IMR-90 (cell line): ENCODE measurements around the gene MEIS1. TPM values are rescaled to one million over a fixed set of nuclear protein-coding genes. Genes with fewer than 3 reads are reported as not detected.

Source experiments
- ATAC-seq: fragments of 200-7000 bp; cut with Tn5 transposase; 2 replicates; pipeline ENCODE4 v1.9.1; 2020; ENCODE audit warnings: low read depth, mild to moderate bottlenecking, moderate library complexity
- BruUV-seq: library from RNA; stranded (reverse); fragments of 400-500 nt; replicated peaks from 2 replicates; lab custom pipeline; 2021; lab: Mats Ljungman, UMichigan
- CTCF ChIA-PET: fragments of 300-600 bp; formaldehyde crosslinking; extraction: SDS; loops from one replicate; lab custom pipeline; 2021; ENCODE audit warnings: antibody characterized with exemption; lab: Yijun Ruan, JAX
- POLR2A ChIA-PET: fragments of 300-600 bp; sonication (Branson Sonifier 250); formaldehyde crosslinking; loops from one replicate; lab custom pipeline; 2022; ENCODE audit warnings: antibody characterized with exemption; ENCODE audit not compliant: unreplicated experiment; lab: Charles Lee
- DNase-seq: peaks from one replicate; pipeline ENCODE4 v3.0.0; 2013
- H2AFZ ChIP-seq: replicated peaks from 2 replicates; pipeline ENCODE3; 2013; ENCODE audit warnings: low read length, mild to moderate bottlenecking; ENCODE audit not compliant: poor library complexity
- H2AK5ac ChIP-seq: 2 replicates; pipeline ENCODE4 v1.6.1; 2013; ENCODE audit warnings: low read depth, low read length, inconsistent platforms
- H2AK9ac ChIP-seq: replicated peaks from 2 replicates; pipeline ENCODE3; 2013; ENCODE audit warnings: mild to moderate bottlenecking, low read depth, low read length, moderate library complexity; ENCODE audit not compliant: poor library complexity
- H2BK120ac ChIP-seq: 2 replicates; pipeline ENCODE4 v1.6.1; 2013; ENCODE audit warnings: low read depth, low read length, inconsistent platforms
- H2BK15ac ChIP-seq: 3 replicates; pipeline ENCODE4 v1.6.1; 2013; ENCODE audit warnings: low read depth, low read length, inconsistent platforms
- H2BK20ac ChIP-seq: 2 replicates; pipeline ENCODE4 v1.6.1; 2013; ENCODE audit warnings: low read depth, mild to moderate bottlenecking, inconsistent platforms, low read length, moderate library complexity
- H2BK5ac ChIP-seq: 2 replicates; pipeline ENCODE4 v1.6.1; 2013; ENCODE audit warnings: mild to moderate bottlenecking, low read depth, low read length, inconsistent platforms; ENCODE audit not compliant: poor library complexity, severe bottlenecking
- H3K14ac ChIP-seq: replicated peaks from 2 replicates; pipeline ENCODE4 v1.6.1; 2013; ENCODE audit warnings: low read depth, low read length, inconsistent platforms
- H3K18ac ChIP-seq: 2 replicates; pipeline ENCODE4 v1.6.1; 2013; ENCODE audit warnings: low read depth, low read length, control low read depth
- H3K23ac ChIP-seq: 2 replicates; pipeline ENCODE4 v1.6.1; 2013; ENCODE audit warnings: low read depth, low read length, inconsistent platforms
- H3K27ac ChIP-seq: 2 replicates; pipeline ENCODE4 v1.5.1; 2013; ENCODE audit warnings: mild to moderate bottlenecking, control low read depth, low read length; ENCODE audit not compliant: insufficient read depth
- H3K27me3 ChIP-seq: 2 replicates; pipeline ENCODE4 v1.6.1; 2013; ENCODE audit warnings: low read length; ENCODE audit not compliant: control insufficient read depth, insufficient read depth
- H3K36me3 ChIP-seq: 2 replicates; pipeline ENCODE4 v1.6.1; 2013; ENCODE audit warnings: low read length, mixed read lengths; ENCODE audit not compliant: control insufficient read depth, insufficient read depth
- H3K4ac ChIP-seq: 2 replicates; pipeline ENCODE4 v1.6.1; 2013; ENCODE audit warnings: low read depth, low read length, inconsistent platforms
- H3K4me1 ChIP-seq: 2 replicates; pipeline ENCODE4 v1.6.1; 2013; ENCODE audit warnings: low read length, mixed read lengths; ENCODE audit not compliant: control insufficient read depth, insufficient read depth
- H3K4me2 ChIP-seq: 2 replicates; pipeline ENCODE4 v1.6.1; 2013; ENCODE audit warnings: low read depth, mild to moderate bottlenecking, control low read depth, low read length, moderate library complexity
- H3K4me3 ChIP-seq: 2 replicates; pipeline ENCODE4 v1.5.1; 2013; ENCODE audit warnings: low read depth, mild to moderate bottlenecking, control low read depth, low read length, moderate library complexity; ENCODE audit not compliant: insufficient read depth
- H3K56ac ChIP-seq: 2 replicates; pipeline ENCODE4 v1.6.1; 2013; ENCODE audit warnings: low read length, inconsistent platforms; ENCODE audit not compliant: insufficient read depth; ENCODE audit errors: extremely low read depth
- H3K79me1 ChIP-seq, 2 experiments: 2 replicates each; pipeline ENCODE4 v1.6.1; 2013; ENCODE audit warnings: low read length in 2 of 2, inconsistent platforms in 1 of 2, low read depth in 1 of 2
- H3K9ac ChIP-seq: 2 replicates; pipeline ENCODE4 v1.6.1; 2013; ENCODE audit warnings: low read depth, low read length, control low read depth
- H3K9me1 ChIP-seq: 2 replicates; pipeline ENCODE4 v1.6.1; 2013; ENCODE audit warnings: low read length, inconsistent platforms; ENCODE audit not compliant: insufficient read depth
- H3K9me3 ChIP-seq: 2 replicates; pipeline ENCODE4 v1.6.1; 2013; ENCODE audit warnings: low read length; ENCODE audit not compliant: control insufficient read depth, insufficient read depth
- H4K20me1 ChIP-seq: 2 replicates; pipeline ENCODE4 v1.6.1; 2013; ENCODE audit warnings: low read length, inconsistent platforms; ENCODE audit not compliant: insufficient read depth
- H4K5ac ChIP-seq: 2 replicates; pipeline ENCODE4 v1.6.1; 2013; ENCODE audit warnings: mild to moderate bottlenecking, low read depth, low read length, control low read depth
- H4K8ac ChIP-seq, 2 experiments: 2 replicates each; pipeline ENCODE4 v1.6.1; 2013; ENCODE audit warnings: low read depth in 2 of 2, low read length in 2 of 2, control low read depth in 1 of 2, inconsistent platforms in 1 of 2
- H4K91ac ChIP-seq: 2 replicates; pipeline ENCODE4 v1.6.1; 2013; ENCODE audit warnings: low read depth, low read length, inconsistent platforms; ENCODE audit not compliant: insufficient read depth
- BHLHE40 ChIP-seq: fragments of 150-350 bp; IDR thresholded peaks from 2 replicates; pipeline ENCODE4 v1.6.1; 2016; ENCODE audit warnings: mild to moderate bottlenecking, low read depth, low read length
- CEBPB ChIP-seq: IDR thresholded peaks from 2 replicates; pipeline ENCODE4 v1.6.1; 2012; ENCODE audit warnings: low read depth, low read length, improper control_type of control experiment
- CHD1 ChIP-seq: IDR thresholded peaks from 2 replicates; pipeline ENCODE4 v1.6.1; 2012; ENCODE audit warnings: low read depth, low read length, improper control_type of control experiment
- CTCF ChIP-seq: conservative IDR thresholded peaks from 2 replicates; pipeline ENCODE4 v1.5.1; 2012; ENCODE audit warnings: mild to moderate bottlenecking, low read depth, low read length, improper control_type of control experiment
- ELK1 ChIP-seq: fragments of 150-350 bp; IDR thresholded peaks from 2 replicates; pipeline ENCODE4 v1.6.1; 2016; ENCODE audit warnings: low read depth, mild to moderate bottlenecking, low read length, moderate library complexity, borderline replicate concordance
- FOS ChIP-seq: fragments of 150-350 bp; IDR thresholded peaks from 2 replicates; pipeline ENCODE4 v1.6.1; 2016; ENCODE audit warnings: low read depth, low read length
- MAFK ChIP-seq: IDR thresholded peaks from 2 replicates; pipeline ENCODE4 v1.6.1; 2012; ENCODE audit warnings: low read depth, low read length, improper control_type of control experiment
- MAZ ChIP-seq: IDR thresholded peaks from 2 replicates; pipeline ENCODE4 v1.6.1; 2012; ENCODE audit warnings: low read depth, mild to moderate bottlenecking, low read length, improper control_type of control experiment, moderate library complexity, borderline replicate concordance
- MXI1 ChIP-seq: IDR thresholded peaks from 2 replicates; pipeline ENCODE4 v1.6.1; 2012; ENCODE audit warnings: low read depth, mild to moderate bottlenecking, low read length, moderate library complexity, borderline replicate concordance
- NFE2L2 ChIP-seq: fragments of 150-350 bp; IDR thresholded peaks from 2 replicates; pipeline ENCODE4 v1.6.1; 2016; ENCODE audit warnings: low read depth, mild to moderate bottlenecking, low read length
- POLR2A ChIP-seq: IDR thresholded peaks from 2 replicates; pipeline ENCODE4 v1.6.1; 2012; ENCODE audit warnings: mild to moderate bottlenecking, low read depth, low read length
- RAD21 ChIP-seq: IDR thresholded peaks from 2 replicates; pipeline ENCODE4 v1.6.1; 2012; ENCODE audit warnings: low read length, improper control_type of control experiment
- RCOR1 ChIP-seq: IDR thresholded peaks from 2 replicates; pipeline ENCODE4 v1.6.1; 2012; ENCODE audit warnings: mild to moderate bottlenecking, low read length, improper control_type of control experiment; ENCODE audit not compliant: insufficient replicate concordance
- RFX5 ChIP-seq: IDR thresholded peaks from 2 replicates; pipeline ENCODE4 v1.8.0; 2012; ENCODE audit warnings: low read depth, mild to moderate bottlenecking, low read length, moderate library complexity
- SMC3 ChIP-seq: fragments of 150-350 bp; IDR thresholded peaks from 2 replicates; pipeline ENCODE4 v1.6.1; 2016; ENCODE audit warnings: low read depth, mild to moderate bottlenecking, antibody characterized with exemption, low read length, moderate library complexity
- USF2 ChIP-seq: fragments of 150-350 bp; IDR thresholded peaks from 2 replicates; pipeline ENCODE4 v1.6.1; 2017; ENCODE audit warnings: mild to moderate bottlenecking, antibody characterized with exemption, low read length, low read depth
- WGBS, 2 experiments: methylation state at CpG; one replicate each; pipeline versions ENCODE4 v1.1.5 to v1.1.7; 2013; ENCODE audit warnings: missing lambda C conversion rate in 2 of 2; ENCODE audit not compliant: insufficient read length in 1 of 2; ENCODE audit errors: extremely low coverage in 2 of 2; 5-methylcytosine and 5-hydroxymethylcytosine counted together
- dilution Hi-C: fragments of 300-500 bp; cut with HindIII; formaldehyde crosslinking; loops from one replicate; pipeline ENCODE4 v1.14.3; 2018; ENCODE audit warnings: low sequenced_read_pairs; ENCODE audit not compliant: unreplicated experiment
- in situ Hi-C: fragments of 300-500 bp; cut with MboI; formaldehyde crosslinking; loops from 3 replicates; pipeline ENCODE4 v1.14.3; 2019; ENCODE audit warnings: low sequenced_read_pairs, inconsistent platforms, mixed read lengths
- intact Hi-C: fragments of 100-400 bp; cut with micrococcal nuclease; formaldehyde crosslinking; loops from 2 replicates; pipeline ENCODE4 v1.10.0; 2022
- polyA plus RNA-seq, 3 experiments: library from polyadenylated mRNA; depleted of rRNA; stranded (reverse); fragments of >200 nt; gene quantifications; 2 replicates each; pipeline ENCODE4 v1.2.3, GENCODE V29; 2012; ENCODE audit warnings: low replicate concordance in 1 of 3
- total RNA-seq: library from RNA; depleted of rRNA; stranded (reverse); fragments of >200 nt; gene quantifications from 2 replicates; pipeline ENCODE4 v1.2.3, GENCODE V29; 2012

MEIS1 gene
- total and polyA plus RNA-seq, 2 of the 4 experiments (the other 2 are of a cell fraction) = 54.4 to 157 TPM

- Histone ChIP-seq H3K9me1 (no peaks in the 10 kb centered on the region), H3K4me1 (no peaks in the 10 kb centered on the region), H3K23ac (no peak overlapping the region), H2BK5ac (no peak overlapping the region), H2BK20ac (no peak overlapping the region), H3K4ac (no peak overlapping the region), H4K91ac (no peak overlapping the region), H3K56ac (no peak overlapping the region), H3K27me3 (no peaks in the 10 kb centered on the region), H3K36me3 (no peaks in the 10 kb centered on the region), H2AK5ac (no peak overlapping the region), H3K9me3 (no peaks in the 10 kb centered on the region), H3K4me3 (no peak overlapping the region), H2BK15ac (no peak overlapping the region), H3K14ac (no peak overlapping the region), H3K18ac (no peak overlapping the region), H4K20me1 (no peaks in the 10 kb centered on the region), H2AK9ac (no peak overlapping the region), H4K8ac (no peak overlapping the region), H2AFZ (no peak overlapping the region), H3K4me2 (no peak overlapping the region), H3K9ac (no peak overlapping the region), H2BK120ac (no peak overlapping the region), H3K27ac (no peak overlapping the region), H4K5ac (no peak overlapping the region), H3K79me1 (no peaks in the 10 kb centered on the region)
- ChIA-PET POLR2A (no interaction called here), CTCF (no interaction called here)
- in situ Hi-C loops (no loop called here), intact Hi-C loops (no loop called here), dilution Hi-C loops (no loop called here)
- 100% methylated on average over 1 of the region's 4 CpGs; no CpG with 5 or more reads in 1 of the 2 experiments for WGBS, 2 experiments
- no TSS peak for BruUV-seq
- ATAC-seq (no peak), DNase-seq (no peak)
- TF ChIP-seq RCOR1 (no peak), RFX5 (no peak), MAZ (no peak), BHLHE40 (no peak), NFE2L2 (no peak), CEBPB (no peak), MAFK (no peak), SMC3 (no peak), POLR2A (no peak), CHD1 (no peak), RAD21 (no peak), USF2 (no peak), CTCF (no peak), FOS (no peak), MXI1 (no peak), ELK1 (no peak)
These were observed 172.2 kb downstream of the MEIS1 start for GRCh38 chr2:66607152-66607551.
